Activated T-helper 1 cell treated with anti-CD3 and anti-CD28 coated beads, Interleukin-12 subunit alpha, Interleukin-12 subunit beta, Interleukin-2, Interleukin-4 antibody, amounts not matched to agents 30 ng/mL and 10 ng/mL and 1 ng/mL, durations not matched to agents 14 hours and 24 hours and 36 hours (primary cell): ENCODE measurements around the gene INPP4A. TPM values are rescaled to one million over a fixed set of nuclear protein-coding genes. Genes with fewer than 3 reads are reported as not detected.

Experiments
- DNase-seq: peaks from one replicate; pipeline ENCODE4 v3.0.0; 2021; ENCODE audit warnings: low spot score
- H3K27ac Mint-ChIP-seq: one replicate; pipeline ENCODE4 v1.8.0; 2021; ENCODE audit warnings: mild to moderate bottlenecking, mixed read lengths
- H3K27me3 Mint-ChIP-seq: one replicate; pipeline ENCODE4 v1.8.0; 2022; ENCODE audit warnings: mild to moderate bottlenecking, moderate library complexity, mixed read lengths; ENCODE audit not compliant: insufficient read depth
- H3K36me3 Mint-ChIP-seq: one replicate; pipeline ENCODE4 v1.8.0; 2021; ENCODE audit warnings: low read depth, mixed read lengths
- H3K4me1 Mint-ChIP-seq: one replicate; pipeline ENCODE4 v1.8.0; 2021; ENCODE audit warnings: low read depth, mixed read lengths
- H3K4me3 Mint-ChIP-seq: one replicate; pipeline ENCODE4 v1.8.0; 2021; ENCODE audit warnings: mild to moderate bottlenecking, moderate library complexity, mixed read lengths
- H3K9me3 Mint-ChIP-seq: one replicate; pipeline ENCODE4 v1.8.0; 2021; ENCODE audit warnings: mixed read lengths
- intact Hi-C: fragments of 100-400 bp; cut with micrococcal nuclease; formaldehyde crosslinking; loops from one replicate; pipeline ENCODE4 v1.15.1; 2024
- total RNA-seq: library from RNA; stranded (reverse); gene quantifications from 2 replicates; pipeline ENCODE4 v1.2.3, GENCODE V29; 2022

The INPP4A gene
- total RNA-seq, 1 donor from 2014 or later, result 55.7 TPM

DNA sequence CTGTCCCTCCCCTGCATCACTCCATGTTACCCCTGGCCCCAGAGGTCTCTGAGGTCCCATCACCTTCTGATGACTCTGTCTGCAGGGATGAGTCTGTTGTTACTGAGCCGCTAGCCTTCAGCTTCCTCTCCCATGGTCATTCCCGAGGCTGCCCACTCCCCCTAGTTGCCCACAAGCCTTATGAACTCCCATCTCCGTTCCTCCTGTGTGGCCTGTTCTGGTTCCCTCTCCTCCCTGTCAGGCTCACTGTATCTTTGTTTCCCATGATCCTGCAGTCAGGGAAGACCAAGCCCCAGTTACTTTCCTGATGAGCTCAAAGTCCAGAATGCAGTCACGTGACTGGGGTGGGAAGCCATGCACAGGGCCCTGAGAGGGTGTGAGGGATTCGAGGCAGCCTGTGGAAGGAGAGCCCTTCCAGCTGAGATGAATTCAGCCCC is 39.5 kb downstream of the INPP4A start:
- peaks cover 4% of the 10 kb centered on the region for H3K36me3 Mint-ChIP-seq
- peaks cover 99% of the 10 kb centered on the region for H3K4me1 Mint-ChIP-seq
- DNase-seq, result no peak
- peak overlapping the region; percentile 68 for H3K4me3 Mint-ChIP-seq
- peak overlapping the region; percentile 87 for H3K27ac Mint-ChIP-seq
- H3K27me3 Mint-ChIP-seq, result no peaks in the 10 kb centered on the region
- intact Hi-C loops, result no loop called here
- no peaks in the 10 kb centered on the region for H3K9me3 Mint-ChIP-seq

DNA sequence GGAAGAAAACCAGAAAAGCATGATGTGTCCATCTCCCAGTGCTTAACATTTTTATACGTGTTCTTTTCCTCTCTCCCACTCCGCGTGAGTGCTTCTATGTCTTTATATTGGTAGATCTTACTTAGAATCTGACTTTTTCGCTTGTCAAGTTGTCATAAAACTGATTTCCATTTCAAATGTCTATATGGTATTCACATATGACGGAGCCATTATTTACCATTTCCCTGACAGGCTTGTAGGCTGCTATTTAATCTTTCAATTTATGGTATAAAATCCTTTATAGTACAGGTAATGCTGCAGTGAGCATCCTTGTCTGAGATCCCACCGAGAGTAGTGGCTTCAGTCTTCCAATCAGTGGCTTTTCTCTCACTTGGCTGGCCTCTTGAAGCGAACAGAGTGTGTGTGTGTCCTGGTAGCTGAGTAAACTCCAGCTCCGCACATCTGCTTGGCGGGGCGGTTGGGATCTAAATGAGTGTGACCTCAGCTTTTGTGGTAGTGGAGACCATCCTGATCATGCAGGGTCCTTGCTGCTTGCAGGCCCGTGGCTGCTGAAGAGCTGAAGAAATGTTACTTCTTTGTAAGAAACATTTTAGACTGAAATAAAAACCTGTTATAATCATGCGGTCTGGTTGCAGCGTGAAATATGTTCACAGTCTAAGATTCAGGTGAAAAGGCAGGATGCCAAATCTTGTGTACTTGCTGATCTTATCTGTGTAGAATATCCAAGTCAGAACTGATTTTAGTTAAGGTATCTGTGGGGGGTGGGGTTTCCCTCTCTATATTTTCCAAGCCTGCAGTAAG is 40.2 kb downstream of the INPP4A start:
- no peaks in the 10 kb centered on the region for H3K27me3 Mint-ChIP-seq

DNA sequence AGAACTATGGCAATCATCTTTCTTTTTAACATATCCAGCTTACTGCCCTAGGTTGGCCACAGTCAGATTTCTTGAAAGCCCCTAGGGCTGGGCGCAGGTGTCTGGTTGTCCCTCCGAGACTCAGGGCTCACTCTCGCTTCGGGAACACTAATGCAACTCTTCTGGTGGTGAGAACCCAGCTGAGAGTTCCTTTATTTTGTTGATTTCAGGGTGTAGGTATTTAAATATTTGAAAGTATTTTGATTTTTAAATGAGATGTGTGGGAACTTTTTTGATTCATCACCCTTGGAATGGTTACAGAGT is 40.7 kb downstream of the INPP4A start:
- H3K36me3 Mint-ChIP-seq, result peaks cover 4% of the 10 kb centered on the region
- intact Hi-C loops, result no loop called here

More for the DNA sequence above, 40.2 kb downstream of the INPP4A start:
- intact Hi-C loops, result no loop called here
- DNase-seq, result no peak
- peak overlapping the region; percentile 87 for H3K27ac Mint-ChIP-seq
- peaks cover 4% of the 10 kb centered on the region for H3K36me3 Mint-ChIP-seq
- peaks cover 99% of the 10 kb centered on the region for H3K4me1 Mint-ChIP-seq
- no peaks in the 10 kb centered on the region for H3K9me3 Mint-ChIP-seq
- H3K4me3 Mint-ChIP-seq, result peak overlapping the region; percentile 68

DNA sequence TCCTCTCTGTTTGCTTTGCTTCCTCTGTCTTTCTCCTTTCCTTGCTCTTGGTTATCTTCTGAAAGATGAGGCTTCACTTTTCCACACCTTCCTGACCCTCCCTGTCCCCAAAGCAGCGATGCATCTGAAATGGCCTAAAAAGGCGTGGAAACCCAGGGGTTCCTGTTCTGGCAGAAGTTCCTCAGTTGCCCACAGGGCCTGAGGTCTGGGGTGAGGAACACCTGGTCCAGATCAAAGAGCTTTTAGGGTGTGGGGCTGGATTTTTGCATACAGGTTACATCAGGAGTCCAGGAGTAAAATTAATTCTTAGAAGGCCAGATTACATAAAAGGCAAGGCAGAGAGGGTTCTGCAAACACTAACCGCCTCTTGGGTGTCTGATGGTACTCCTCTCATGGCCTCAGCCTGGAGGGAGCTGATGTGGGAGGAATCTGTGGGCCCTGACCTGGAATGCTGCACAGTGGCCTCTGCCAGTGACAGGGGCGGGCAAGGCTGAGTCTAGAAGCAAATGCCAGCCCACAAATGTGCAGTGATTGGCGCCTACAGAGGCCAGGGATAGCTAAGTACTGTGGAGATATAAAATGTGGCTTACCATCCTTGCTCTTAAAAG is 41.8 kb downstream of the INPP4A start:
- H3K9me3 Mint-ChIP-seq, result no peaks in the 10 kb centered on the region
- intact Hi-C loops, result no loop called here
- DNase-seq, result no peak
- peaks cover 91% of the 10 kb centered on the region for H3K4me1 Mint-ChIP-seq
- H3K27me3 Mint-ChIP-seq, result no peaks in the 10 kb centered on the region
- peak overlapping the region; percentile 40 for H3K27ac Mint-ChIP-seq
- H3K4me3 Mint-ChIP-seq, result no peak overlapping the region
- peaks cover 10% of the 10 kb centered on the region for H3K36me3 Mint-ChIP-seq

More for the DNA sequence above, 40.7 kb downstream of the INPP4A start:
- DNase-seq, result no peak
- Mint-ChIP-seq H3K4me1 (peaks cover 99% of the 10 kb centered on the region), H3K4me3 (no peak overlapping the region), H3K27me3 (no peaks in the 10 kb centered on the region), H3K27ac (peak overlapping the region; percentile 30), H3K9me3 (no peaks in the 10 kb centered on the region)

DNA sequence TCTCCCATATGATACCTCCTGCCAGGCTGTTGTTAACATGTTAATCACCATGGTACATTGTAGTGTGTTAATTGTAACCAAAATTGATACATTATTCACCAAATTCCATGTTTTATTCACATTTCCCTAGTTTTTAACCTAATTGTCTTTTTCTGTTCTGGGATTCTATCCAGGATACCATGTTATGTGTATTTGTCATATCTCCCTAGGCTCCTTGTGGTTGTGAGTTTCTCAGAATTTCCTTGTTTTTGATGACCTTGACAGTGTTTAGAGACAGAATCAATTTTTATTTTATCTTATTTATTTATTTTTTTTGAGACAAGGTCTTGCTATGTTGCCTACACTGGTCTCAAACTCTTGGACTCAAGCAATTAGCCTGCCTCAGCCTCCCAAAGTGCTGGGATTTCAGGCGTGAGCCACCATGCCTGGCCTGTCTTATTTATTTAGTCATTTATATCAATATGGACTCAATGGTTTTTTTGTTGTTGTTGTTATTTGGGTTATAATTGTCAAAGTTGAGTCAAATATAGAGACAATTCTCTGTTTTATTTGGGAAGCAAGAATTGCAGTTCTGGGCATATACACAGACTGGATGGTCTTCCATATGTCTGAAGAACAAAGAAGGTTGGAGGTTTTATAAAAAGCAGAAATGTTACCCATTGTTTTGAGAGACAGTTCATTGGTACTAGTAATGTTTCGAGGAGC is 42.6 kb downstream of the INPP4A start:
- peaks cover 14% of the 10 kb centered on the region for H3K36me3 Mint-ChIP-seq
- no peaks in the 10 kb centered on the region for H3K27me3 Mint-ChIP-seq
- H3K9me3 Mint-ChIP-seq, result no peaks in the 10 kb centered on the region
- no peak overlapping the region for H3K27ac Mint-ChIP-seq
- no peak for DNase-seq
- intact Hi-C loops, result no loop called here
- no peak overlapping the region for H3K4me3 Mint-ChIP-seq
- H3K4me1 Mint-ChIP-seq, result peaks cover 87% of the 10 kb centered on the region

DNA sequence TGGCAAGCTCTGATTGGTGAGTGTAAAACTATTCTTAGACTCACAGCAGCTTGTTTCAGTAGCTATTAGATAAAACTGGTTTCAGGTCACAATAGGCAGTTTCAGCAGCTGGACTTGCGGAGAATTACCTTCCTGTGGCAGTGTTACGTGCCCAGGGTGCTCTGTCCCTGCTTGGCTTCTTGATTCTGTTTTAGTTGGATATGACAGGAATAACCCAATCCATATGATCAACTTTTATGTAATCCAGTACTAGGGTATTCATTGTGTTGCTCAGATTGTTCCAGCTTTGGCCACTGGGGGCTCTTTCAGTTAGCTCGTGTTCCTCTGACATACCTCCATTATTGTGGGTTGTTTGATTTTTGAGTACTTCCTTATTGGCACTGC is 43.1 kb downstream of the INPP4A start:
- Mint-ChIP-seq H3K9me3 (no peaks in the 10 kb centered on the region), H3K4me1 (peaks cover 87% of the 10 kb centered on the region), H3K27me3 (no peaks in the 10 kb centered on the region), H3K27ac (no peak overlapping the region), H3K4me3 (no peak overlapping the region), H3K36me3 (peaks cover 17% of the 10 kb centered on the region)
- intact Hi-C loops, result no loop called here
- no peak for DNase-seq

DNA sequence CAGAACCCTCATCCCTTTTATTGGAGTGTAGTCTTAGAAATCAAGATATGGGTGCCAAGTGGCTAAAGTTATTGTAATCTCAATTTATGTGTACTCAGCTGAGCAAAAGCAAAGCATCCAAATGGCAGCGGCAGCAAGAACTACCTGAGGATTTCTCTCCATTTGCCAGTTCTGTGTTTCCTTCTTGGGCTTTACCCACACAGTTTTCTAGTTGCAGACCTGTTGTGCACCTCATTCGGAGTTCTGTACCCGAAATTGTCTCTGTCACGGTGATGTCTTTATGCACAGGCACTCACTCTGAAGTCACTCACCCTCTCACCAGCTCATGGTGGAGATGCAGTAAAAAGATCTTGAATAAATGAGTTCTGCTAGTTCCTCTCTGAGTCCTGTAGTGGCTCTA is 43.6 kb downstream of the INPP4A start:
- H3K27ac Mint-ChIP-seq, result peak overlapping the region; percentile 43
- intact Hi-C loops, result no loop called here
- no peaks in the 10 kb centered on the region for H3K27me3 Mint-ChIP-seq
- no peak overlapping the region for H3K4me3 Mint-ChIP-seq
- H3K9me3 Mint-ChIP-seq, result no peaks in the 10 kb centered on the region
- DNase-seq, result no peak
- H3K4me1 Mint-ChIP-seq, result peaks cover 82% of the 10 kb centered on the region
- H3K36me3 Mint-ChIP-seq, result peaks cover 20% of the 10 kb centered on the region

DNA sequence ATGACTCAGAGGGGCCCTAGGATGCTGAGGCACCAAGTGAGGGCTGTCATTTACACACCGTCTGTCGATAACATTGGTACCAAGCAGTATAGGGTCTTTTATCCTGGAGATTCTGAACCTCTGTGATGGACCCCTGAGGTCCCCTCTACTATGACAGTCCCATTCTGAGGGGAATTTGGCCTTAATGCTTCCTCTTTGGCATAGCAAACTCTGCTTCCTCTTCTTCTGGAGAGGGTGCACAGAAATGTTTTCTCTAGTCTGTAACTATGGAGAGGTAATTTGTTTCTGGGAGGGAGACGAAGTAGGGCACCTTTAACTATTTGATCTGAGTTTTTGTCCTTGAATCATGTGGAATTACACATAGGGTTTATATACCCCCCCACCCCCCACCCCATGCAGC is 44.8 kb downstream of the INPP4A start:
- no peak for DNase-seq
- peaks cover 21% of the 10 kb centered on the region for H3K36me3 Mint-ChIP-seq

DNA sequence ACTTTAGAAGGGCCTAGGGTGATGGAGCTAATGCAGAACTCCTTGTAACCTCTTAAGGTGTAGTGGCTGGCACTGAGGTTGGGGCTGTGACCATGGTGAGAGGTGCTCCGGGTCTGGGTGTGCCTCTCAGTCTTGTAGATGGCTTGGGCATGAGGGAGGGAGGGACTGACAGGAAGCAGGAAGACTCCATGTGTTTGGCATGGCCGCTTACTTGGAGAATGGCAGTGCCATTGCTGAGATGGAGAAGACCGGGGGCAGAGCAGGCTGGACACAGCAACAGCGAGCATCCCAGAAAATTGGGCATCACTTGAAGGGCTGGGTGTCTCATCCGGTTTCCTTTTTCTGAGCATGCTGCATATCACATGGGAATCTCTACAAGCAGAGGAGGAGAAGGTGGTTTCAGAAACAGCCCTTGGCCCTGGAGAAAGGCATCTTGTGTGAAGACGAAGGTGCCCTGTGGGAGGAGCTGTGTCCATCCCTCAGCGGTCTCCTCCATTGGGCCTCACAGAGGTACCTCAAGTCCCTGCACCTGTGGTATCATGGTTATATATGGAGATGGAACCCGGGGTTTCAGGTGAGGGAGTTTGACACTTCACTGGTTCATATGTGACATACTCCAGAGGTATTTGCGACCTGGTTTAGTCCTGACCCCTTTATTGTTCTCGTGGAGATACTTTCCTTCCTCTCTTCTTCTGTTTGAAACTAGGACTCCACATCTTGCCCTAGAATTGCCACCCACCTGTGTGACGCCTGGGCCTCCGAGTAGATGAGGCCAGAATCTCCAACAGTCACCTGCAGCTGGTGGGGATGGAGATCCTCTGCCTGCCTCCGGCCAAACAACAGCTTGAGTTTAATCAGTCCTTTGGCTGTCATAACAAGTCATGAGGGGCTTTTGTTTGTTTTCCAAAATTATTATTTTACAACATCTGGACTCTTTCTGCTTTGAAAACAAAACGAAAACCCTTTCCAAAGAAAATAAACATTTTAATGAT is 45.6 kb downstream of the INPP4A start:
- H3K27ac Mint-ChIP-seq, result peak overlapping the region; percentile 81
- H3K4me1 Mint-ChIP-seq, result peaks cover 62% of the 10 kb centered on the region
- no peaks in the 10 kb centered on the region for H3K27me3 Mint-ChIP-seq
- intact Hi-C loops, result no loop called here
- no peak overlapping the region for H3K4me3 Mint-ChIP-seq
- H3K9me3 Mint-ChIP-seq, result peaks cover 10% of the 10 kb centered on the region
- H3K36me3 Mint-ChIP-seq, result peaks cover 22% of the 10 kb centered on the region
- DNase-seq, result no peak

More for the DNA sequence above, 44.8 kb downstream of the INPP4A start:
- Mint-ChIP-seq H3K4me3 (no peak overlapping the region), H3K27ac (no peak overlapping the region), H3K4me1 (peaks cover 70% of the 10 kb centered on the region), H3K9me3 (peaks cover 3% of the 10 kb centered on the region), H3K27me3 (no peaks in the 10 kb centered on the region)
- intact Hi-C loops, result no loop called here

DNA sequence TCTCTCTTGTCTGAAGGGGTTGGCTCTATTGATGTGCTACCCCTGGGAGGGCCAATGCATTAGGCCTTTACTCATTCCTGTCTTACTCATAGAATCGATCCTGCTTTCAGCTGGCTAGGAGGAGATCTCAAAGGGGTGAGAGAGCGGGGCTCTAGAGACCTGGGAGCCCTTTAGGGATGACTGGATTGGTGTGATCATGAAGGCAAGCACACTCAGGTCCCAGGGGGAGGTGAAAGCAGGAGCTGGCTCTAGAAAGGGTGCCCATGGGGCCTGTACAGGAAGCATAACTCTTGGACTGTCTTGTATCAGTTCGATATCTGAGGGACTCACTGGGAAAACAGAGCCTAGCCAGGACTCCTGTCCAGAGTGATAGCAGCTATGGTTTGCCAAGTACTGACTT is 47.8 kb downstream of the INPP4A start:
- Mint-ChIP-seq H3K4me1 (peaks cover 40% of the 10 kb centered on the region), H3K9me3 (peaks cover 27% of the 10 kb centered on the region), H3K27ac (peak overlapping the region; percentile 42)

DNA sequence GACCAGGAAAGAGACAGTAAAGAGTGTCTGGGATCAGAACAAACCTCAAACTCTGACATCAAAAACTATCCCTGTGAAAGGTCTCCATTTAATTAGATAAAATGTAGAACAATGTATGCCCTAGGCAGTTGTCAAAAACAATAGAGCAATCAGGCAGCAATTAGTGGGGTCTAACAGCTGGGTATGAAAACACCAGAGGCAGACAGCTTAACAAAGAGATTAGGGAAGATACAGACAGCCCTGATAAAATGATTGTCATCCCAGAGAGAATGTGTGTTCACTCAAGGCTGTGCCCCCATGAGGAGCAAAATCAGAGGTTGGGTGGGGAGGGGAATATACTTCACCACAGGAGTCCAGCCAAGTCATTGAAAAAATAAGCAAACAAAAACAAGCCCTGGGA is 50.0 kb downstream of the INPP4A start:
- peaks cover 57% of the 10 kb centered on the region for H3K36me3 Mint-ChIP-seq
- H3K4me3 Mint-ChIP-seq, result no peak overlapping the region
- no peak for DNase-seq
- intact Hi-C loops, result no loop called here
- peaks cover 37% of the 10 kb centered on the region for H3K9me3 Mint-ChIP-seq
- H3K27ac Mint-ChIP-seq, result no peak overlapping the region
- peaks cover 18% of the 10 kb centered on the region for H3K4me1 Mint-ChIP-seq
- H3K27me3 Mint-ChIP-seq, result no peaks in the 10 kb centered on the region

More for the DNA sequence above, 47.8 kb downstream of the INPP4A start:
- Mint-ChIP-seq H3K4me3 (no peak overlapping the region), H3K36me3 (peaks cover 40% of the 10 kb centered on the region), H3K27me3 (no peaks in the 10 kb centered on the region)
- no peak for DNase-seq
- intact Hi-C loops, result no loop called here

DNA sequence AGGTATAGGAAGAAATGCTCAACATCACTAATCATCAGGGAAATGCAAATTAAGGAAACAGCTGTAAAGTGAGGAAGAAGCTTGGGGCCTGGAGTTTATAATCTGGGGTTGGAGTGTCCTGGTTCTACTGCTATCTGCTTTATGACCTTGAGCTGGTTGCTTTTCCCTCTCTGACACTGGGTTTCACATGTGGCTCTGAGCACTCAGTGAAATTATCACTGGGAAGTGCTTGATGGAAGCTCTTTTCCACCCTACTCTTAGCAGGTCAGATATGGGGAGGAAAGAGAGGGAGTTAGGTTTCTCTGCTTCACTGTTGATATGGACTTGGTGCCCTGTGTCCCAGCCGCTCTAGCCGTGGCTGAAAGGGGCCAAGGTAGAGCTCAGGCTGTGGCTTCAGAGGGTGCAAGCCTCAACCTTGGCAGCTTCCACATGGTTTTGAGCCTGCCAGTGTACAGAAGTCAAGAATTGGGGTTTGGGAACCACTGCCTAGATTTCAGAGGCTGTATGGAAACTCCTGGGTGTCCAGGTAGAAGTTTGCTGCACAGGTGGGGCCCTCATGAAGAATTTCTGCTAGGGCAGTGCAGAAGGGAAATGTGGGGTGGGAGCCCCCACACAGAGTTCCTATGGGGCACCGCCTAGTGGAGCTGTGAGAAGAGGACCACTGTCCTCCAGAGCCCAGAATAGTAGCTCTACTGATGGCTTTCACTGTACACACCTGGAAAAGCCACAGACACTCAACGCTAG is 52.3 kb downstream of the INPP4A start:
- H3K4me1 Mint-ChIP-seq, result peaks cover 13% of the 10 kb centered on the region
- peaks cover 37% of the 10 kb centered on the region for H3K9me3 Mint-ChIP-seq
- peaks cover 56% of the 10 kb centered on the region for H3K36me3 Mint-ChIP-seq
- no peaks in the 10 kb centered on the region for H3K27me3 Mint-ChIP-seq
- no peak for DNase-seq
- no peak overlapping the region for H3K4me3 Mint-ChIP-seq
- intact Hi-C loops, result no loop called here
- H3K27ac Mint-ChIP-seq, result no peak overlapping the region
